IPS-NIHi7 (cell line): ENCODE data around the gene RELT.

Experiments
- DNase-seq: peaks from one replicate; pipeline ENCODE4 v3.0.0; 2012; ENCODE audit warnings: mixed read lengths; ENCODE audit errors: extremely low spot score

The RELT gene

GRCh38 chr11:73376803-73377629 lies 817 bp downstream of the RELT start:
- peak; percentile 50 for DNase-seq

GRCh38 chr11:73379189-73379880 lies 3.1 kb downstream of the RELT start:
- no peak for DNase-seq

GRCh38 chr11:73380331-73380730 lies 4.1 kb downstream of the RELT start:
- DNase-seq: no peak

- no peak for DNase-seq
Measured at GRCh38 chr11:73380897-73381410, 4.8 kb downstream of the RELT start.

GRCh38 chr11:73381589-73381988 lies 5.4 kb downstream of the RELT start:
- DNase-seq: no peak

GRCh38 chr11:73382183-73382582 lies 6.0 kb downstream of the RELT start:
- DNase-seq: no peak

- no peak for DNase-seq
Measured at GRCh38 chr11:73382747-73383146, 6.5 kb downstream of the RELT start.

- no peak for DNase-seq
Measured at GRCh38 chr11:73383249-73384124, 7.3 kb downstream of the RELT start.

- DNase-seq: no peak
Measured at GRCh38 chr11:73384125-73384441, 7.9 kb downstream of the RELT start.

- no peak for DNase-seq
Measured at GRCh38 chr11:73384531-73384871, 8.3 kb downstream of the RELT start.

GRCh38 chr11:73384872-73385689 lies 8.9 kb downstream of the RELT start:
- no peak for DNase-seq

GRCh38 chr11:73386016-73386415 lies 9.8 kb downstream of the RELT start:
- DNase-seq: no peak

- no peak for DNase-seq
Measured at GRCh38 chr11:73386546-73386945, 10.3 kb downstream of the RELT start.

GRCh38 chr11:73387594-73388264 lies 11.5 kb downstream of the RELT start:
- DNase-seq: no peak

GRCh38 chr11:73388265-73389133 lies 12.3 kb downstream of the RELT start:
- peak; percentile 41 for DNase-seq

- DNase-seq: no peak
Measured at GRCh38 chr11:73389134-73389525, 12.9 kb downstream of the RELT start.

- DNase-seq: no peak
Measured at GRCh38 chr11:73389916-73390315, 13.7 kb downstream of the RELT start.

- no peak for DNase-seq
Measured at GRCh38 chr11:73390601-73391565, 14.7 kb downstream of the RELT start.

GRCh38 chr11:73391665-73392064 lies 15.5 kb downstream of the RELT start:
- no peak for DNase-seq
